GM23248 (cell line): ENCODE results near the gene C1orf53.

Experiments used
- EZH2 ChIP-seq: fragments of 200-600 bp; sonication (generic); IDR thresholded peaks from 2 replicates; pipeline ENCODE4 v1.6.1; 2018; ENCODE audit warnings: antibody characterized with exemption, mild to moderate bottlenecking; ENCODE audit not compliant: insufficient read depth, poor library complexity, severe bottlenecking
- EZH2phosphoT487 ChIP-seq: fragments of 200-600 bp; sonication (generic); IDR thresholded peaks from 2 replicates; pipeline ENCODE4 v1.6.1; 2018; ENCODE audit warnings: antibody characterized with exemption, moderate library complexity, mild to moderate bottlenecking, low read depth; ENCODE audit not compliant: insufficient read depth

GRCh38 chr1:197921235-197922069 is 19.0 kb downstream of the C1orf53 start:
- TF ChIP-seq EZH2 (no peak), EZH2phosphoT487 (no peak)
